Fibroblast of skin of scalp (primary cell): Measurements from ENCODE around the gene NPFF.

Experiments used
- DNase-seq: peaks from one replicate; pipeline ENCODE4 v3.0.0-alpha.2; 2013

NPFF gene

GRCh38 chr12:53513712-53514410 lies 6.6 kb upstream of the NPFF start:
- no peak for DNase-seq

GRCh38 chr12:53510181-53510812 lies 3.0 kb upstream of the NPFF start:
- DNase-seq, result no peak

- DNase-seq, result peak; percentile 73
Measured at GRCh38 chr12:53508534-53509170, 1.4 kb upstream of the NPFF start.

- no peak for DNase-seq
Measured at GRCh38 chr12:53507603-53507885, 260 bp upstream of the NPFF start.

DNA sequence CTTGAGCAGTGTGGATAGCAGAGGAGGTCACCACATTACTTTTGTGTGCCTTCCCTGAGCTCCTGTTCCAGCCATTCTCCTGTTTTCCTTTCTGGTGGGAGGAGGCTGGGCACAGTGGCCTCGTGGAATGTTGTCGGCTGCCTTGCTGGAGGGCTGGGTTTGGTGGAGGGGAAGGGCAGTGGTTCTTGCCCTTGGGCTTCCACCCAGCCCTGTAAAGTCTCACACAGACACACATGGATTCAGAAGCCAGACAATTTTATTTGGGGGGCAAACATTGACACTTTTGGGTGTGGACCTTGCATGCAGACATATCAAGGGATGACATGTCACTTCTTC lies 866 bp downstream of the NPFF start:
- DNase-seq, result no peak

DNA sequence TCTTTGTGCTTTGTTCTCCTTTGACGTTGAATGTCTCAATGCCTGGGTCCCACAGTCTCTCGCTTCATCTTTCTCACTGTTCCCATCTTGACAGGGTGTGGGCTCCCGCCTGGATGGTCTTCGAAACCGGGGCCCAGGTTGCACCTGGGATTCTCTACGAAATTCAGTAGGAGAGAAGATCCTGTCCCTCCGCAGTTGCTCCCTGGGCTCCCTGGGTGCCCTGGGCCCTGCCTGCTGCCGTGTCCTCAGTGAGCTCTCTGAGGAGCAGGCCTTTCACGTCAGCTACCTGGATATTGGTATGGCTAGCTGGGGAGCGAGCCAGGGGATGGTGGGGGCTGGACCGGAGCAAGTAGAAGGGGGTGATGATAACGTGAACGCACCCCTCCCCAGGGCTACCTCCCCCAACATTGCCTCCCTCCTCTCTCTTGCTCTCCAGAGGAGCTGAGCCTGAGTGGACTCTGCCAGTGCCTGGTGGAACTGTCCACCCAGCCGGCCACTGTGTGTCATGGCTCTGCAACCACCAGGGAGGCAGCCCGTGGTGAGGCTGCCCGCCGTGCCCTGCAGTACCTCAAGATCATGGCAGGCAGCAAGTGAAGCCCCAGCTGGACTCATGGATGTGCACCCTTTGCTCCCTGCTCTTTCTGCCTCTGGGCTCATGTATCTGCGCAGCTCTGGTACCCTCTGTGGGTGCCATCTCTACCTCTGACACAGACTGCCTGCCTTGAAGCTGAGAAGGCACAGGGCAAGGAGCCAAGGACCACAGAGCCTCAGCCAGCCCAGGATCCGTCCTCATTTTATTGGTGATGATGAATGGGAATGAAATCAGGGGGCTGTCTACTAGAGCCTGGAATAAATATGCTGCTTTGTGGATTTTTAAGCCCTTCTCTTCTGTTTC lies 1.5 kb downstream of the NPFF start:
- DNase-seq, result peak; percentile 45

GRCh38 chr12:53505086-53505485 lies 2.2 kb downstream of the NPFF start:
- DNase-seq, result peak; percentile 40

- DNase-seq, result no peak
Measured at GRCh38 chr12:53504004-53504920, 3.0 kb downstream of the NPFF start.

- no peak for DNase-seq
Measured at GRCh38 chr12:53502983-53503728, 4.1 kb downstream of the NPFF start.

- no peak for DNase-seq
Measured at GRCh38 chr12:53502331-53502730, 5.0 kb downstream of the NPFF start.

DNA sequence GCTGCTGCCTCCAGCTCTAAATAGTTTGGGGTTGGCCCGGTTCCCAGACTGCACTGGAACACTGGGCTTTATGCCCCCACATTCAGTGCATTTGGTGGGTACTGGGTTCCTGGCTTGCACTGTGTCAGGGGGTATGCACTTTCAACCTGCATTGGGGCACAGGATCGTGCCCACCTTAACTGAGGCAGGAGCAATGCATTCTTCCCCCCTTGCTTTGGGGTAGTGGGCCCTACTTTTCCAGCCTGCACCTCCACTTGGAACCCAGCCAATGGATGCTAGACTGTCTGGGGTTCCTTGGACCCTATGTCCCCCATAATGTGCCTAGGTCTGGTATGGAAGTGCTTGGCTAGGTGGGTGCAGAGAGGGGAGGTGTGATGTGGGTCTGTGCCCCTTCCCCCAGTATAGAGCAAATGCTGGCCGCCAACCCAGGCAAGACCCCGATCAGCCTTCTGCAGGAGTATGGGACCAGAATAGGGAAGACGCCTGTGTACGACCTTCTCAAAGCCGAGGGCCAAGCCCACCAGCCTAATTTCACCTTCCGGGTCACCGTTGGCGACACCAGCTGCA lies 5.6 kb downstream of the NPFF start:
- no peak for DNase-seq

DNA sequence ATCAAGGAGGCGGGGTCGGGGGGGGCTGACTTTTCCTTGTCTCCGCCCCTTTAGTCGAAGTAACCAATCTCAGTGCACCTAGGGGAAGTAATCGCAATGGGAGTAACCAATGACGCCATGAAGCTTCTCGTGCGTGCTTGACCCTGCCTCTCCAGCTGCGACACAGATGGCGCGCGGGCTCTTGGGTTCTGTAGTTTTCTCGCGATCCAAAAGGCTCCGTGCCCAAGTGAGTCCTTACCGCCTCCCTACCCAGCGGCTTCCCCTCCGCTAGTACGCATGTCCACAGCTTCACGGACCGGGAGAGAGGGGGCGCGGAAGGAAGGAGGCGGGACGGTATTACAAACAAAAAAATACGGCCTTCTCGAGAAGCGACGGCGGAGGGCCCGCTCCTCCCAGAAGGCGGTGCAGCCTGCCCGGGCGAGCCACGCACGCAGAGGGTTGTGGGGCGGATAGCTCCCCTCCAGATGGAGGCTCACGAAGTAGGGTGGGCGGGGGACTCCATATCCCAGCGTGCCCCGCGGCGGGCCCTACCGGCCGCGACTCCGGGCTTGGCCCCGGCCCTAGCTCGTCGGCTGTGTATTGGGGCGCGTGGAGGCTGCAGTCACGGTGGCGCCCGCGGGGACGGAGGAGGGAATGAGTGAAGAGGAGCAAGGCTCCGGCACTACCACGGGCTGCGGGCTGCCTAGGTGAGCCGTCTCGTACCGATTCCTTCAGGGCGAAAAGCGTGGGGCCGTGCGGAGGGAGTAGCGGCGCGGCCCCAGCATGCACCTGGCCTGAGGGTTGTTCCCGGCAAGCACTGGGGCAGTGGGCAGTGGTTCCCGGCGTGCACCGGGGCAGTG lies 6.3 kb downstream of the NPFF start, which contains the start of gene TARBP2:
Gene TARBP2 (plus strand): TSS at position 508 of the 839 bp plus-strand sequence. CDS start 126 bp downstream, at position 634.
- peak; percentile 100 for DNase-seq

GRCh38 chr12:53500142-53500775 lies 7.0 kb downstream of the NPFF start:
- peak; percentile 47 for DNase-seq

DNA sequence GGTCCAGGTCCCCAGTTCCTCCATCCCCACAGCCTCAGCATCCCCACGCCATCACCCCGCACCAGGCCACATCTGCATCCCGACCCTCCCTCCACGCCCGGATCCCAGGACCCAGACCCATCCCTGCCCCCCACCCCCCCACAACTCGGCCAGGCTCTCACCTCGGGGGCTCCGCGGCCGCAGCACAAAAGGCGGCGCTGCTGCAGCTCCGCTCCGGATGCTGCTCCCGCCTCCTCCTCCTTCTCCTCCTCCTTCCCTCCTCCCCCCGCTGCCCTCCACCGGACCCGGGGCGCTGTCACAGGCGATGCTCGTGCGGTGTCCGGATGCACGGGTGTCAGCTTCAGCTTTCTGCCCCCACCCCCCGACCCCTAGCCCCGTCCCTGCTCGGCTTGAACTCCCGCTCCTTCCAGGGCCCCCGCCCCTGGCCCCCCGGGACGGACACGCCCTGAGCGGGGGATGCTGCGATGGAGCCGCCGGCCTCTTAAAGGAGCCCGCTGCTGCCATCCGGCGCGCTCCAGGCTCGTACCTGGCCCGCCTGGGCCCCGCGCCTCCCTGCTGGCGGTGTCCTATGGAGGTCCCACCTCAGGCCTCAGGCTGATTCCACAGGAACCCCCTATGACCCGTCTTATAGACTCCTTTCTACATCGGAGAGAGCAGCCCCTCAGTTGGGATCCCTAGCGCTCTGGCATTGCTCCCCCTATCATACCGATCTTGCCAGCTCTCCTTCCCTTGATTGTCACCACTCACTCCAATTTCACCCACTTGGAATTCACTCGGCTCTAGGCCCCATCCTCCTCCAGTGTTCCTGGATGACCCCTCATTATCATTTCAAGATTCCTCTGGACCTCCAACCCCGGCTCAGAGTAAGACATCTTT lies 7.8 kb downstream of the NPFF start, which contains the start of gene MAP3K12:
Gene MAP3K12 (minus strand): TSS at position 193 of the 876 bp plus-strand sequence. CDS start 12,067 bp downstream, outside the sequence.
- peak; percentile 59 for DNase-seq

- no peak for DNase-seq
Measured at GRCh38 chr12:53498235-53498630, 9.1 kb downstream of the NPFF start.

DNA sequence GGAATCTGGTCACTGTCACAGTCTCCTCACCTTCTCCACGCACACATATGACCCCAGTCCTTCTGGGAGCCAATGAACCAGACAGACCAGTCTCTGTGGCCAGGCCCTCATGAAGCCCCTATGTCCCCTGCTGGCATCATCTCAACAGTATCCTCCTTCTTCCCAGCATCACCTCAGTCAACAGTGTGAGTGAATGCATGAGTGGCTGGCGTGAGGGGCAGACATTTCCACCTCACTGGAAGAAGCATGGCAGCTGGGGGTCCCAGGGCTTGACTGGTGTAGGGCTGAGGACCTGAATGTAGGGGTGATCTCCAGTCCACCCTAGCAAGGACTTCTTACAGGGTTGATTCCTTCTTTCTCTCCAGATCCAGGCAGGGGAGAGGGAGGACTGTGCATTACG lies 9.8 kb downstream of the NPFF start:
- no peak for DNase-seq

GRCh38 chr12:53496752-53497032 lies 10.6 kb downstream of the NPFF start:
- DNase-seq, result no peak
